HUDEP-2 (cell line): ENCODE results near the gene ZNF785.
"Not testable (repeated sequence)": the region's sequence is repeated elsewhere in the genome, so short reads cannot be mapped to it uniquely, and the experiment has no call there.

Experiments used
- DNase-seq, 76 experiments: peaks; one replicate each; lab custom pipeline; 2025; ENCODE audit not compliant: unreplicated experiment in 76 of 76; lab: John Stamatoyannopoulos, UW

Gene ZNF785

DNA sequence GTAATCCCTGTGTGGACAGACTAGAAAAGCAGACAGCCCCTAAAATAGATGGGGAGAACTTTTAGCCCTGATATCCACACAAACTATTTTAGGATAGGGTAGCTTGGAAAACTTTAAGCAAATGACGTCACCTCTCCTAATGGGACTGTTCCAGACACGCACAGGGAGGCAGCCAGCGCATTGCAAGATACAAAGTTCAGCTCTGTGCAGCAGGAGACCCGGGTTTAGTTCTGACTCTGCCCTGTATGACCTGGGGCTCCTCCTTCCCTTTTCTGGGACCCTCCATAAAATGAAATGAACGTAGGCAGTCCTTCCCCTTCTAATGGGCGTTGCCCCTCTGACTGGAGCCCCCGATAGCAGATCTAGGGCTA lies 18.4 kb upstream of the ZNF785 start:
- no peak for DNase-seq

DNA sequence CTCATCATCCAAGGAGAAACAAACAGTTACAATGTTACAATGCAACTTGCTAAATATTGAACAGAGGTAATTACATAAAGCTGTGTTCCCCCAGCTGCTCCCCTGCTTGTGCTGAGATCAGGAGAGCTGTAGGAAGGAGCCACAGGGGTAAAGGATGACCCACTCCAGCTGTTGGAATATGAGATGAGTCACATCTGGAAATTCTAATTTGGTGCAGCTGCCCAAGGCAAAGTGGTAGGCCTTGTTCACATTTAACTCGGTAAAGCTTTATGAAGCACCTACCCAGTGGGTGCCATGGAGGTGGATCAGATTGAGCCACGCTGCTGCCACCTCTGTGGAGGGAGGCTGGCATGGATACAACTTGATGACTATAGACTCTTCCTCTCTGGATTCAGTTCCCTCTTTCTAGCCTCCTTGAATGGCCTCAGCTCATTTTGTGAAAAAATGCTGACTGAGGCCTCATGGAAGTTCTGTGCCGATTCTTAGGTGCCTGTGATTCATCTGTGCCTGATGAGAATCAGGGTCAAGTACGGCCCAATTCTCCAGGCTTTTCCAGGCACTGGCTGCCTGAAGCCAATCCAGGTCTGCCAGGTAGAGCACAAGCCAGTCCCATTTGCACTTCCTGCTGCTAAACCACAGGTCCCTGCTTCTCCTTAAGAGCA lies 17.2 kb upstream of the ZNF785 start:
- no peak for DNase-seq

DNA sequence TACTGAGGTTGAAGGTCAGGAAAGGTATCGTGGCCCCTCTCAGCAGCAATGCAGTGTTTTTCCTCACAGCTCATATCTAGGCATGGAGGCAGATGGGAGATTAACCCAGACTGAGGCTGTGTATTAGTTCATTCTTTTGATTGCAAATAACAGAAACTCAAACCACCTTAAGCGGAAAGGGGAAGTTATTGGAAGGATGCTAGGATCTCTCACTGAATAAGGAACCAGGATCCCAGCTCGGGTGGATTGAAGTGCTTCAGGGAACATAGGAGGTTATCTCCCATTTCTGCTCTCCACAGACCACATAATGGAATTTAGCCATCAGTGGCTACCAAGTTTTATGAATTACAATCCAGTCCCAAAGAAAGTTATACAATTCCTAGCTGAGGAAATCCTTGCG lies 16.5 kb upstream of the ZNF785 start:
- no peak for DNase-seq

DNA sequence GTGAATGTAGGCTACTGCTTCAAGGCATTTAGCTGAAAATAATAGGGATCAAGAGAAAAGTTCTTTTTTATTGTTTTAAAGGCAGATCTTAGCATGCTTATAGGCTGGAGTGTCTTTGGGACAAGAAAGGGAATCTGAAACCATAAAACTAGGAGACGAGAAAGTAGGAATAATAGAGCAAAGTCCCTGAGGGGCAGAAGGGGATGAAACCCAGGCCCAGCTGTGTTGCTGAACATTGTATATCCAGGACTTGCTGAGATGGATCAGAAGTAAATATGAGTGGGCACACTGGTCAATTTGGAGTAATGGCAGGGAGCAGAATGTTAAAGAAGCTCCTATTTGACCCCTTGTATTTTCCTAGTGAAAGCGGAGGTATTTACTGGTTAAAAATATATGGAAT lies 15.4 kb upstream of the ZNF785 start:
- DNase-seq = no peak

GRCh38 chr16:30600215-30600614 lies 14.7 kb upstream of the ZNF785 start:
- no peak for DNase-seq

GRCh38 chr16:30592871-30593270 lies 7.4 kb upstream of the ZNF785 start:
- DNase-seq = no peak

- not testable (repeated sequence) for DNase-seq
Measured at GRCh38 chr16:30590869-30591268, 5.4 kb upstream of the ZNF785 start.

GRCh38 chr16:30589582-30589981 lies 4.1 kb upstream of the ZNF785 start:
- not testable (repeated sequence) for DNase-seq

- DNase-seq = no peak
Measured at GRCh38 chr16:30588651-30589050, 3.2 kb upstream of the ZNF785 start.

- DNase-seq = peak in 11 of 76 experiments; percentile 17 to 75 (median 43)
Measured at GRCh38 chr16:30585022-30585399, 486 bp downstream of the ZNF785 start.

- DNase-seq = no peak
Measured at GRCh38 chr16:30582611-30583340, 2.7 kb downstream of the ZNF785 start.

DNA sequence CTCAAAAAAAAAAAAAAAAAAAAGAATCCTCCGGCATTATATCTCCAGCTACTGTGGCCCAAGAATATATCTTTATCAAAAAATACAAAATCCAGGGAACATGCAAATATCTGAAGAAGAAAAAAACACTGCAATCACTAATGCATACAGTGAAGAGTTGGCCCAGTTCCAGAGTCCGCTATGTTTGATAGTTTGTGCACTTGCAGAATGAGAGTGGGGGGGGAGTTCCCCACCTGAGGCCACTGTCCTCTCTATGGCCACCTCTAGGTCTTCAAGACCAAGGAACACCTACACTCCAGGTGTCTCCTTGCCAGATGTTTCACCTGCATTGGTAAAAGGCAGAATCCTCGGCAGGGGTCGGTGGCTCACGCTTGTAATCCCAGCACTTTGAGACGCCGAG lies 4.0 kb downstream of the ZNF785 start:
- DNase-seq = no peak

- no peak for DNase-seq
Measured at GRCh38 chr16:30574678-30575077, 10.8 kb downstream of the ZNF785 start.

DNA sequence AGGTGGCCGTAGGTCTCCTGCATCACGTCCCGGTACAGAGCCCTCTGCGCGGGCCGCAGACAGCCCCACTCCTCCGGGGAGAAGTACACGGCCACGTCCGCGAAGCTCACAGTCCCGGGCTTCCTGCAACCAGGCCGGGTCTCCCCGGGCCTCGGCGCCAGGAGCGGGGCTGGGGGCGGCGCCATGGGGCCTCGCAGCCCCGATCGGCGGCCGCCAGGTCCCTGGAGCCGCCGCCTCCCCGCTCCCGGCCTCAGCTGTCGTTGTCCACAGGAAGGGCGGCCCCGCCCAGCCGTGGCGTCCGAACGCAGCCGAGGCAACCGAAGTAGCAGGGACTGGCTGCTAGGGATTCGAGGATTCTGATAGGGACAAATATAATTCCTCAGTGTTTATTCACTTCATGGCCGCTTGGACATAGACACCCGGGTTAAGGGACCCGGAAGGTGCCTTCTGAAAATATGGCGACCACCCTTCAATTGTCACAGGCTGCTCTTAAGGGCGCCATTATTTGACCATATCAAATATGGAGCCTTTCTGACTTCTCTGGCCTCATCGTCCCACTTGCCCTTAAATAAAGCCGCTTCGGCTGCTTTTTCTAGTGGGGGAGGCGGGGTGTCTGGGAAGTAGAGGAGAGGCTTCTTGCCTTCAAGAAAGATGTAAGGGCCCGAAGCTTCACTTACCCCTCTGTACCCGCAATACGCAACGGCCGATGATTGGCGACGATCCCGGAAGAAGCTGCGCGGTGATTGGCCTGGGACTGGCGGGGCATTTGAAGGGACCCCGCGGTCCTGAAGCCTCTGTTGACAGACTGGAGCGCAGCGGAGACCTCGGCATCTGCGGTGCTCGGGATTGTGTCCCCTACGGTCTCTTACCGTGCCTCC lies 13.8 kb downstream of the ZNF785 start, which contains the start of gene ZNF688:
Gene ZNF688 (minus strand): TSS at position 270 of the 878 bp plus-strand sequence. CDS start 85 bp downstream, at position 185.
- DNase-seq = peak in 75 of 76 experiments; percentile 50 to 97 (median 91)

DNA sequence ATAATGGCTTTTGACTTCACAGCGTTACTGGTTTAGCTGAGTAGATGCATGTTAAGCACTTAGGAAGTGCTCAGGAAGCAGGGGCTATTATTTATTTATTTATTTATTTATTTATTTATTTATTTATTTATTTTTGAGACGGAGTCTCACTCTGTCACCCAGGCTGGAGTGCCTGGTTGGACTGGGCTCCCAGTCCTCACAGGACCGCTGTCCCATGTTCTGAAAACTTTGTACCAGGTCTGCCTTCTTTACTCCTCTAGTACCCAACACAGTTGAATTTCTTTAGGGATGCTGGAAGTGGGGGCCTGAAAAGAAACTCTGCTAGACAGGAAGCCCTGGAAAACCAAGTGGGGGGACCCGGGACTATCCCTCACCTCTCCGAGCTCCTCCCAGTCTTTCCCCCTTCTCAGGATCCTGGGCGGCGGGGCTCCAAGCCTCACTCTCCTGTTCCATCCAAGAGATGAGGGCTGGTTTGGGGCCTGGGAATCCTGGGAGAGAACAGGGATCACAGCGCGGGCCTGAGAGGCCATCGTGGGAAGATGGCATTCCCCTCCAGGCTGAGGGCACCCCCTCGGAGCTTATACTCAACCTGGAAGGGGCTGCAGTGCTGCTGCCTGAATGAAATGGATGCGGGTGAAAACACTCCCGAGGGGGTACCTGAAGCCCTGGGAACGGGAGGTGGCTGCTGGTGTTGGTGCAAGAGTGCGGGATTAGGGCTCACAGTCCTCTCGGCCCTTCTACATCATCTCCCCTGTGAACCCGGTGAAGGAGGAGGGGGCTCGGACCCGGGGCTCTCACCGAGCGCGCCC lies 14.7 kb downstream of the ZNF785 start:
- DNase-seq = peak in 1 of 76 experiments; percentile 51

DNA sequence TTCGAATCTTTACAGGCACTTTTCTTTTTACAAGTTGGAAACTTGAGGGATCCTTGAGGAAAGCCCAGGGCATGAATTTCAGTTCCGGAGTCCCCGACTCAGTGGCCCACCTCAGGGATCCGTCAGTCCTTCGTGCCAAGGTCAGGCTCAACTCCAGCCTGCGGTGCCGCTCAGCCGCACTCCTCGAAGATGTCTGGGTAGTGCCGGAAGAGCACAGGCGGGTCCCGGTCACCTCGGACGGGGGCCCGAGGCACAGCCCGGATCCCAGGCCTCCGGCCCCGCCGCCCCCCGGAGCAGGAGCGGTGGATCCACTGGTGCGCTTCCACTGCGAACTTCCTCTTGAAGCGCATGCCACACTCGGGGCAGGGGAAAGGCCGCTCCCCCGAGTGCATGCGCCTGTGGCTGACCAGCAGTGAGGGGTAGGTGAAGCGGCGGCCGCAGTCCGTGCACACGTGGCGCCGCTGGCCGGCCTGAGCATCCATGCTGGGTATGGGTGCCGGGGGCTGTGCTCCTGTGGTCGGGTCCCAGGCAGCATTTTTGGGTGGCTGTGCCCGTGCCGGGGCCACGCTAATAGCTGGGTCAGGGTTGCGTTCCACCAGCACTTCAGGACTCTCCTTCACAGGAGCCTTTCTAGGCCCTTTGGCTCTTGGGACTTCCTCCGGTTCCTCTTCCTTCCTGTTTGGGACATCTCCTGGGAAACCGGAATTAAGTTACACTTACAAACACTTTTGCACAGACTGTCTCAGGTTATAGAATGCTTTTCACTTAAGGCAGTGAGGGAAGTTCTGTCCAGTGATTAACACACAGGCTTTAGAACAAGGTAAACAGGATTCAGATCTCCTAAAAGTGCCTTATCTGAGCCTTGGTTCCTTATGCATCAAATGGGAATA lies 15.5 kb downstream of the ZNF785 start:
- DNase-seq = no peak

GRCh38 chr16:30569281-30569680 lies 16.2 kb downstream of the ZNF785 start:
- no peak for DNase-seq

- no peak for DNase-seq
Measured at GRCh38 chr16:30567991-30568638, 17.4 kb downstream of the ZNF785 start.
